ENCODE results near the gene FOXK1. TPM values are rescaled to one million over a fixed set of nuclear protein-coding genes. Genes with fewer than 3 reads are reported as not detected.

The FOXK1 gene
- total and polyA plus RNA-seq, 2 of the 13 experiments (the other 11 are each of a cell fraction or from before 2014, with no cell fraction given) = 4.6 to 8.8 TPM

GRCh38 chr7:4650433-4651047 lies 31.6 kb upstream of the FOXK1 start (continued):
- TF ChIP-seq ZMYM4 (CRISPR knock-in tag; IDR thresholded peaks at IDR 0.05) (no peak), MLLT10 (CRISPR knock-in tag; IDR thresholded peaks at IDR 0.05) (no peak), SP140L (CRISPR knock-in tag; IDR thresholded peaks at IDR 0.05; ENCODE audit: borderline replicate concordance) (no peak), ZNF709 (CRISPR knock-in tag; IDR thresholded peaks at IDR 0.05) (no peak), TAF1 (CRISPR knock-in tag; IDR thresholded peaks at IDR 0.05) (peak; percentile 27; the same call in 1 of the 2 replicates), EP300 (IDR thresholded peaks at IDR 0.05; ENCODE audit: low read depth in 2 of 2, low read length in 2 of 2) (no peak), EP300 (CRISPR knock-in tag; IDR thresholded peaks at IDR 0.05; ENCODE audit: borderline replicate concordance) (no peak), ZNF33B (CRISPR knock-in tag; IDR thresholded peaks at IDR 0.05) (no peak), RXRB (CRISPR knock-in tag; IDR thresholded peaks at IDR 0.05; ENCODE audit: borderline replicate concordance) (peak; percentile 33; the same call in 1 of the 2 replicates), ZFP36L2 (CRISPR knock-in tag; IDR thresholded peaks at IDR 0.05) (no peak), CREB3 (CRISPR knock-in tag; IDR thresholded peaks at IDR 0.05) (no peak), U2AF2 (IDR thresholded peaks at IDR 0.05; ENCODE audit: low read depth, low read length) (no peak), KDM5A (IDR thresholded peaks at IDR 0.05; ENCODE audit: borderline replicate concordance, low read length) (no peak), ZNF614 (CRISPR knock-in tag; IDR thresholded peaks at IDR 0.05; ENCODE audit: borderline replicate concordance) (peak; percentile 72; the same call in 1 of the 2 replicates), MAF1 (CRISPR knock-in tag; IDR thresholded peaks at IDR 0.05; ENCODE audit: borderline replicate concordance) (no peak), ERF (CRISPR knock-in tag; IDR thresholded peaks at IDR 0.05) (no peak), ZNF605 (CRISPR knock-in tag; IDR thresholded peaks at IDR 0.05) (peak; percentile 25; the same call in 1 of the 2 replicates), ZNF382 (CRISPR knock-in tag; IDR thresholded peaks at IDR 0.05; ENCODE audit: borderline replicate concordance) (no peak), CTCF (CRISPR knock-in tag; IDR thresholded peaks at IDR 0.05) (peak; percentile 7; the same call in 1 of the 2 replicates), NCOA2 (CRISPR knock-in tag; IDR thresholded peaks at IDR 0.05) (0 out of 2 replicates have a peak, but pooled peaks have one; percentile 13), ZMAT3 (CRISPR knock-in tag; conservative IDR thresholded peaks at IDR 0.05) (no peak), KMT2A (CRISPR knock-in tag; IDR thresholded peaks at IDR 0.05) (no peak), FOXK1 (CRISPR knock-in tag; IDR thresholded peaks at IDR 0.05; ENCODE audit: borderline replicate concordance, low read depth) (no peak), ZSCAN30 (CRISPR knock-in tag; IDR thresholded peaks at IDR 0.05) (no peak)
- TF ChIP-seq, protein P1, sequence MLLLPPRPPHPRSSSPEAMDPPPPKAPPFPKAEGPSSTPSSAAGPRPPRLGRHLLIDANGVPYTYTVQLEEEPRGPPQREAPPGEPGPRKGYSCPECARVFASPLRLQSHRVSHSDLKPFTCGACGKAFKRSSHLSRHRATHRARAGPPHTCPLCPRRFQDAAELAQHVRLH (CRISPR knock-in tag; IDR thresholded peaks at IDR 0.05; ENCODE audit: borderline replicate concordance, low read depth) = peak; percentile 56; the same call in 1 of the 2 replicates
- TF ChIP-seq, protein P2, sequence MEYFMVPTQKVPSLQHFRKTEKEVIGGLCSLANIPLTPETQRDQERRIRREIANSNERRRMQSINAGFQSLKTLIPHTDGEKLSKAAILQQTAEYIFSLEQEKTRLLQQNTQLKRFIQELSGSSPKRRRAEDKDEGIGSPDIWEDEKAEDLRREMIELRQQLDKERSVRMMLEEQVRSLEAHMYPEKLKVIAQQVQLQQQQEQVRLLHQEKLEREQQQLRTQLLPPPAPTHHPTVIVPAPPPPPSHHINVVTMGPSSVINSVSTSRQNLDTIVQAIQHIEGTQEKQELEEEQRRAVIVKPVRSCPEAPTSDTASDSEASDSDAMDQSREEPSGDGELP (IDR thresholded peaks at IDR 0.05; ENCODE audit: borderline replicate concordance, low read depth) = no peak
- TF ChIP-seq, protein P3, sequence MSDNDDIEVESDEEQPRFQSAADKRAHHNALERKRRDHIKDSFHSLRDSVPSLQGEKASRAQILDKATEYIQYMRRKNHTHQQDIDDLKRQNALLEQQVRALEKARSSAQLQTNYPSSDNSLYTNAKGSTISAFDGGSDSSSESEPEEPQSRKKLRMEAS (IDR thresholded peaks at IDR 0.05) = peak; percentile 38

All from HepG2 (cell line).